Brain microvascular endothelial cell (primary cell): Measurements from ENCODE around the gene PCA3.
A peak's percentile ranks its signal among the peaks of the same experiment; 100 is the strongest.

Source experiments
- DNase-seq: peaks from one replicate; pipeline ENCODE4 v3.0.0-alpha.2; 2020
- H3K27ac ChIP-seq: fragments of 250-450 bp; sonication (Bioruptor Pico); 2 replicates; pipeline ENCODE4 v1.5.1; 2020; ENCODE audit warnings: mild to moderate bottlenecking, moderate library complexity
- H3K27me3 ChIP-seq: fragments of 250-450 bp; sonication (Bioruptor Pico); replicated peaks from 2 replicates; pipeline ENCODE4 v1.5.1; 2020; ENCODE audit warnings: mild to moderate bottlenecking
- H3K36me3 ChIP-seq: fragments of 250-450 bp; sonication (Bioruptor Pico); replicated peaks from 2 replicates; pipeline ENCODE4 v1.5.1; 2020; ENCODE audit warnings: mild to moderate bottlenecking
- H3K4me3 ChIP-seq: 2 replicates; pipeline ENCODE4 v1.5.1; 2011; ENCODE audit warnings: low read depth, mild to moderate bottlenecking, control low read depth, low read length, moderate library complexity
- CTCF ChIP-seq: IDR thresholded peaks from 2 replicates; pipeline ENCODE4 v1.5.1; 2011; ENCODE audit warnings: low read depth, mild to moderate bottlenecking, moderate library complexity, low read length, control low read depth, inconsistent platforms; ENCODE audit errors: missing control alignments
- in situ Hi-C: cut with HindIII; loops from 2 replicates; pipeline ENCODE4 v1.10.0; 2017; ENCODE audit warnings: low sequenced_read_pairs, low pct_ligation_motif_present

PCA3 gene

GRCh38 chr9:76732341-76732958 lies 31.8 kb upstream of the PCA3 start:
- H3K27me3 ChIP-seq: no peaks in the 10 kb centered on the region
- DNase-seq: peak; percentile 2

GRCh38 chr9:76733096-76733495 lies 31.1 kb upstream of the PCA3 start:
- Histone ChIP-seq H3K27ac (no peak overlapping the region), H3K27me3 (no peaks in the 10 kb centered on the region), H3K36me3 (no peaks in the 10 kb centered on the region), H3K4me3 (no peak overlapping the region)
- DNase-seq: no peak
- no peak for TF ChIP-seq CTCF
- in situ Hi-C loops: no loop called here

More at GRCh38 chr9:76732341-76732958, 31.8 kb upstream of the PCA3 start:
- no peak overlapping the region for H3K4me3 ChIP-seq
- TF ChIP-seq CTCF: no peak
- in situ Hi-C loops: no loop called here
- H3K27ac ChIP-seq: no peak overlapping the region
- H3K36me3 ChIP-seq: no peaks in the 10 kb centered on the region

GRCh38 chr9:76734716-76735115 lies 29.5 kb upstream of the PCA3 start:
- TF ChIP-seq CTCF: no peak
- Histone ChIP-seq H3K4me3 (no peak overlapping the region), H3K27me3 (no peaks in the 10 kb centered on the region), H3K27ac (no peak overlapping the region), H3K36me3 (no peaks in the 10 kb centered on the region)
- in situ Hi-C loops: no loop called here
- DNase-seq: no peak

- no peak for TF ChIP-seq CTCF
- in situ Hi-C loops: no loop called here
- Histone ChIP-seq H3K27me3 (no peaks in the 10 kb centered on the region), H3K4me3 (no peak overlapping the region), H3K36me3 (no peaks in the 10 kb centered on the region), H3K27ac (no peak overlapping the region)
- DNase-seq: no peak
Measured at GRCh38 chr9:76737154-76737902, 26.9 kb upstream of the PCA3 start.

GRCh38 chr9:76738402-76738801 lies 25.8 kb upstream of the PCA3 start:
- no peak overlapping the region for H3K4me3 ChIP-seq
- in situ Hi-C loops: no loop called here
- no peaks in the 10 kb centered on the region for H3K36me3 ChIP-seq
- H3K27me3 ChIP-seq: no peaks in the 10 kb centered on the region
- no peak overlapping the region for H3K27ac ChIP-seq
- no peak for DNase-seq
- TF ChIP-seq CTCF: no peak
